Hippocampal formation (tissue), 2 donors: Measurements from ENCODE around the gene NLGN1.
"Not testable (repeated sequence)": the region's sequence is repeated elsewhere in the genome, so short reads cannot be mapped to it uniquely, and the experiment has no call there.

ENCODE experiments used
- DNase-seq, 2 donors: peaks; one replicate each; lab custom pipeline; 2025; lab: John Stamatoyannopoulos, UW

NLGN1 gene

DNA sequence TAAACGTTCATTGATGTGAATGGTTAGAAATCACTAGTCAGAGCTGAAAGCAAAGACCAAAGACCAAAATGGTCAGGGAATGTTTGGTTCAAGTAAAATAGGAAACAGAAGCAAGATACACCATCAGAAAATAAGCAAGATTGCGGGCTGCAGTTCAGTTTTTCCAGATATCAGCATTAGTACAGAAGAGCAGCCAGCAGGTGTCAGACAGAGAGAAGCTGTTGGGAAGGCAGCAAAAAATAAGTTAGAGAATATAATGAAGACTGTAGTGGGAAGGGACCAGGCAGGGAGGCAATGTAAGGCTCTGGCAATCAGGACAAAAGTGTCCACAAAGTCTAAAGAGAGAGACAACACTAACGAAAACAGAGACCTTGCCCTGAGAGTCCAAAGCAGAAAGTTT lies 822.2 kb downstream of the NLGN1 start:
- DNase-seq: no peak

- DNase-seq: no peak
These were observed 823.4 kb downstream of the NLGN1 start for GRCh38 chr3:174220775-174221554.

DNA sequence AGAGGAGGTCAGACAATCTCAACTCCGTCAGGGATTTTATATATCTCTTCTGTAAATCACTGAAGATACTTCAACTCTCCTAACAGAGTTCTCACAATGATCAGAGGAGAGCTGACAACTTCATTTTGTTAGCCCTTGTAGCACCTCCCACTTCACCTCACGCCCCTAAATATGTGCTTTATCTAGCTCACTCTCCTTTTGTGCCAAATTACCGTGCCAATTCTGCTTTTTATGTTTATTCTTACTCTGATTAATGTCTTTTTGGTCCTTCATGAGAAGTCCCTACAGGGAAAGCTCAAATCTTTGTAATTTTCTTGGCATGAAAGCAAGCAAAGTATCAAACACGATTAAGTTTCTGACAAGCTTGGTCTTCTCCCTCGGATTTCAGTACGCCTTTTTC lies 825.5 kb downstream of the NLGN1 start:
- DNase-seq: no peak

- no peak for DNase-seq
These were observed 826.1 kb downstream of the NLGN1 start for GRCh38 chr3:174223626-174224025.

- DNase-seq: no peak
These were observed 832.4 kb downstream of the NLGN1 start for GRCh38 chr3:174229916-174230315.

- not testable (repeated sequence) for DNase-seq
These were observed 834.6 kb downstream of the NLGN1 start for GRCh38 chr3:174232028-174232657.

DNA sequence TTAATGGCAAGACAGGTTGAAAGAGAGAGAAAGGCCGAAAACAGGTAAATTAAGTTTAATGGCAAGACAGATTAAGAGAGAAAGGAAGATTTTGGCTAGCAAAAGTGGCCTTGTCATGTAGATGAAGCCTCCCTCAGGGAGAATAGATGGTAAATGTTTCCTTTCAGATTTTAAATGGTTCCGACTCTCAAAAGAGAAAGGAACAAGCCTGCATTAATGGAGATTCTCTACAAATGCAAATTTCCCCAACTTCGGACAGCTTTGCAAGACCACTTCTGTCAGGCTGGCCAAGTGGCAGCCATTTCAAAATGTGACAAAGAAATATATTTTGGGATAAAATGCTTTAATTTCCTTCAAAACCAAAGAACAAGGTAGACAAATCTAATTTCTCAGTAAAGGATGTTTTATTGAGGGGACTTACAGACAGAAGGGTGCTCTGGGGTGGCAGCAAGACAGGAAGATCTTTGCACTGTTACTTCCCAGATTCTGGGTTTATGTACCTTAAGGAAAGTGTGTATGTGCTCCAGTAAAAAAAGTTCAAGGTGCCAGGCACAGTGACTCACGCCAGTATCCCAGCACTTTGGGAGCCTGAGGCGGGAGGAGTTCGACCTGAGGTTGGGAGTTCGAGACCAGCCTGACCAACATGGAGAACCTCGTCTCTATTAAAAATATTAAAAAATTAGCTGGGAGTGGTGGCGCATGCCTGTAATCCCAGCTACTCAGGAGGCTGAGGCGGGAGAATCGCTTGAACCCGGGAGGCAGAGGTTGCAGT lies 835.3 kb downstream of the NLGN1 start:
- DNase-seq: no peak

DNA sequence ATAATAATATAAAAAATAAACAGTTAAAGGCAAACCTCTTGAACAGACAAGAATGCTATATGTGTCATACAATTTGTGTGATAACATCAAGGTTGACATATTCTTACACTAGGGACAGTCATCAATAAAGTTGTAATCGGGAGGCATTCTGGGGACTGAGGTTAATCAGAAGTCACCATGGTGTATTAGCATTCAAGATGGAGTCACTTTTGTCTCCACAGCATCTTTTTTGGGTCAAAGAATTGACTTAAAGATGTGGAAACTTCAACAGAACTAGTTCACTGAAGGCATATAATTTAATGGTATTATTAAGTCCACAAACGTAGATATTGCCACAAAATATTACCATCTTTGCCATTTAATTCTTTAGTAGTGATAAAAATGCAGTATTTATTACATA lies 836.0 kb downstream of the NLGN1 start:
- no peak for DNase-seq

DNA sequence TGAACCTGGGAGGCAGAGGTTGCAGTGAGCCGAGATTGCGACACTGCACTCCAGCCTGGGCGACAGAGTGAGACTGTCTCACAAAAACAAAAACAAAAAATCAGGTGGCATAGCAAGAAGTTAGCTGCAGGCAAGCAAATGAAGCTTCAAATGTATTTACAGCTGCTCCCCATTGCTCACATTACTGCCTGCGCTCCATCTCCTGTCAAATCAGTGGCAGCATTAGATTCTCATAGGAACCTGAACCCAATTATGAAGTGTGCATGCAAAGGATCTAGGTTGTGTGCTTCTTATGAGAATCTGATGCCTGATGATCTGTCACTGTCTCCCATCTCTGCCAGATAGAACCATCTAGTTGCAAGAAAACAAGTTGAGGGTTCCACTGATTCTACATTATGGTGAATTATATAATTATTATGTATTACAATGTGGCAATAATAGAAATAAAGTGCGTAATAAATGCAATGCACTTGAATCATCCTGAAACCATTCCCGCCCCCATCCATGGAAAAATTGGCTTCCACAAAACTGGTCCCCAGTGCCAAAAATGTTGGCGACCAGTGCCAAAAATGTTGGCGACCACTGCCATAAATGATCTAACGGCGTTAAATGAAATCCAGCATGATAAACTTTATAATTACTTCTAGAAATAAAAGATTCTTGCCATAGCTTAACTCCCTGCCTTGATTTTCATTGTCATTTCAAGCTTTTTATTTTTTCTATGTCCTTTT lies 844.9 kb downstream of the NLGN1 start:
- no peak for DNase-seq

DNA sequence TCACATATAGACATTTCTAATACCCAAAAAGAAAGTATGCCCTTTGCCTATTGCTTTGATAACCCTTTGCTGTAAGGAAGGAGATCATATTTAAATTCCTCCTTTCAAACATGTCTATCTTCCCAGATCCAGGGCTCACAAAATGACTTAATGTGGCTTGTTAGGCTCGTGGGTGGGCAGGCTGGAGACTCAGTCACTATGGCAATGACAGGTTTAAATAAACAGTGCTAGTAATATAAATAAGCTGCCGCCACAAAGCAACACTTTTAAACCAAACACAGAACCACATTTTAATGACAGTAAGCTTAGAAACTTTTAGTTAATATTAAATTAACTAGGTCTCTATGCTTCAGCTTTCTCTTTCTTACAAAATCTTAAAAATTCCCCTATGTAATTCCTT lies 845.6 kb downstream of the NLGN1 start:
- no peak for DNase-seq

DNA sequence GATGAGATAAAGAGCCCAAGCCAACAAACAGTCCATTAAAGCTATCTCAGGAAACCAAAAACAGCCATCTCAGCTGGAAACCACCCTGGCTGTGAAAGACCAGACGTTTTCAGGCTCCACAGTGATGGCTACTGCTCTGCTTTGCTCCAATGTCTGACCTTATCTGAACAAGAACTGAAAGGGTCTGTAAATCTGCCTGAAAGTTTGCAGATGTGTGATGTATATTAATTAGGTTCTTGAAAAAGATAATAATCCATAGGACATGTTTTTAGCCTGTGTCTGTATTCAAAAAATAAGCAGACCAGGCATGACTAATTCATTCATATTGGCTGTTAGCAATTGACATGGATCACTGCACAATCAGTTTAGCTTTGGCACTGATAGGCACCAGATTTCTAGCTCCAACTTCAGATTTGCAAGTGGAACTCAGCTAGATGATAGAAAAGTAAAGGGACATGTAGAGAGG lies 850.2 kb downstream of the NLGN1 start:
- no peak for DNase-seq

DNA sequence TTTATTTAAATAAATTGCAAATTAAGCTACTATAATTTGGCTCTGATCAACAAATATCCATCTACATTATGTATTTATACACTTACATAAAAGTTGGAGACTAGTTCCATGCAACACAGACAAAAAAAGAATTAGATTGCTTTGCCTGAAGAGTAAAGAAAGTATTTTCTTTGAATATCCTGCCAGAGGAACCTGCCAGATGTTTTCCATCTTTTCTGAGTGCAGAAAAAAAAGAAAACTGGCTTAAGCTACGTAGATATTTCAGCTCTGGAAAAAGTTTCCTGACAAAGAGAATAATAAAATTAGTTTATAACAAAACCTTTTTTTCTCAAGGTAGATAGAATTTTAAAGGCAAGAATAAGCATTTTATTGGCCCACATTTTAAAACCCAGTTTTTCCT lies 854.1 kb downstream of the NLGN1 start:
- no peak for DNase-seq

DNA sequence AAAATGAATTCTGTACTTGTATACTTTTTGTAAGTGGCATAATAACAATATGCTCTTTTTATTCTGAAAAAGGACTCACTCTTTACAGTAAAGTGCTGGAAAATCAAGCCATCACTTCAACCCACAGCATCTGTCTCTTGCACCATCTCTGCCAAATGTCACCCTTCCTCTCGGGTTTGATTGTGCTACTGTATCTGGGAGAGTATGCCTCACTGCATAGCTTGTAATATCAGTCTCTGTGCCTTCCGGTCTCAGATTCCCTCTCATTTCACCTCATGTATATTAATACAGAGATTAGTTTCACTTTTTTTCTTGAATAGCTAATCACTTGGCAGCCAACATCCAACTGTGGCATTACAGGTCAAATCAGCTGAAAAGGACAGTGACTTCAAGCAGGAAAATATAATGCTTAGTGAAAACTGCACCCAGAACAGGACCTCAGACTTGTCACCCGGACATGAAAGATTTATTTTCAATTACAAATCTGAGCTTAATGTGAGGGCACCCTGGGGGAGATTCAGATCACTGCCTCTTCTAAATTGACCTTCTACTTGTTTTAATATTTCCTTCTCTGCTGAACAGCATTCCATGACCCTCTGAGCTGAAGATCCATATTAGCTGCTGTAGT lies 855.8 kb downstream of the NLGN1 start:
- DNase-seq: no peak

- DNase-seq: no peak
These were observed 856.4 kb downstream of the NLGN1 start for GRCh38 chr3:174253940-174254339.

- DNase-seq: no peak
These were observed 857.9 kb downstream of the NLGN1 start for GRCh38 chr3:174255454-174255853.

GRCh38 chr3:174266476-174266875 lies 868.9 kb downstream of the NLGN1 start:
- DNase-seq: no peak

GRCh38 chr3:174268061-174268460 lies 870.5 kb downstream of the NLGN1 start:
- no peak for DNase-seq

GRCh38 chr3:174268586-174268985 lies 871.0 kb downstream of the NLGN1 start:
- DNase-seq: no peak

DNA sequence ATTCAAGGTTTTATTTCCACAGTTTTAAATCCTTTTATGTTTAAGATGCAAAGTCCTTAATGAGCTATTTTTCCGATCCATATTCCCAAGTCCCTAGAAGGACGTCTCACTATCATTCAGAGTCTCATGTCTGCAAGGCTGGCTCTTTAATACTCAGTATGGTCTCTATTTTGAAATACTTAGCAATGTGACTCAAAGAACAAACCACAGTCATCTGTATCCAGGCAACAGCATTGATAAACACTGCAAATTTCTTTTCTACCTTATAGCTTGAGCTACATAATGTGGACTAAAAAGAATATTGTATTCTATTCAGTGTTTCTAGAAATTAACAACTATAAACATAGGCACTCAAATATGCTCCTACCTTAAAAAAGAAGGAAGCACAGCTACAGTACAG lies 873.3 kb downstream of the NLGN1 start:
- no peak for DNase-seq

DNA sequence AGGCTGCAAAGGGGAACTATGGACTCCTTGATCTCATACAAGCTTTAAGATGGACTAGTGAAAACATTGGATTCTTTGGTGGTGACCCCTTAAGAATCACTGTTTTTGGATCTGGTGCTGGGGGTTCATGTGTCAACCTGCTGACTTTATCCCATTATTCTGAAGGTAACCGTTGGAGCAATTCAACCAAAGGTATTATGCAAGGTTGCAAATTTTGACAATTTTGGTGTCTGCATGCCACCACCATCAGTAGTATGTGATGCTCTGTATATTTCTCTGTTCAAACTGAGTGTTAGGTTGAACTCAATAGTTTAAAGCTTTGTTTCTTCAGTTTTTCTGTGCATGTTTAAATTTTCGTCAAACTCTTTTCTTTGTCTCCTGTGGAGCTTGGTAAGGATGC lies 877.8 kb downstream of the NLGN1 start:
- DNase-seq: no peak

GRCh38 chr3:174276826-174277225 lies 879.3 kb downstream of the NLGN1 start:
- no peak for DNase-seq

GRCh38 chr3:174278094-174278493 lies 880.5 kb downstream of the NLGN1 start:
- DNase-seq: no peak
